HG03354 (cell line): Measurements from ENCODE around the gene SH3PXD2B.
A peak's percentile ranks its signal among the peaks of the same experiment; 100 is the strongest.
"Not testable (repeated sequence)": the region's sequence is repeated elsewhere in the genome, so short reads cannot be mapped to it uniquely, and the experiment has no call there.

Experiments
- ATAC-seq: cut with Tn5 transposase; IDR thresholded peaks from one replicate; pipeline ENCODE4 v1.9.1; 2021; ENCODE audit warnings: mild to moderate bottlenecking; ENCODE audit not compliant: unreplicated experiment, poor library complexity, severe bottlenecking

Gene SH3PXD2B

DNA sequence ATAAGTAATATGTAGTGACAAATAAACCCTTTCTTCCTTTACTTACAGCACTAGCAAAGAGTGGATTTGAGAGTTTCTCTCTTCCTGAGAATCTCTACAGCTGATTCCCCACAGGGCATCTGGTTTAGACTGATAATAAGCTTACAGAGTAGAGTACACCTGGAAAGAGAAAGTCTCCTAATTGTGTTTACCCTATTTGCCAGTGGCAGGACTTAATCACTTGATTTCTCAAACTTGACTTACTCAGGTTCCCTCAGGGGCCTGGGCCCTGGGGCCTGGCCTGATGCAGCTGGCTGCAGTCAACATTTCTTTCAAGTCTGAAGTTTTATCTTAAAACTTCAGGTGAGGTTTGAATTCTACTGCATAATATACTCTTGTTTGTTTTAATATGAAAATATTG lies 132.7 kb downstream of the SH3PXD2B start:
- ATAC-seq: peak; percentile 49

GRCh38 chr5:172319708-172320441 lies 134.4 kb downstream of the SH3PXD2B start:
- no peak for ATAC-seq

DNA sequence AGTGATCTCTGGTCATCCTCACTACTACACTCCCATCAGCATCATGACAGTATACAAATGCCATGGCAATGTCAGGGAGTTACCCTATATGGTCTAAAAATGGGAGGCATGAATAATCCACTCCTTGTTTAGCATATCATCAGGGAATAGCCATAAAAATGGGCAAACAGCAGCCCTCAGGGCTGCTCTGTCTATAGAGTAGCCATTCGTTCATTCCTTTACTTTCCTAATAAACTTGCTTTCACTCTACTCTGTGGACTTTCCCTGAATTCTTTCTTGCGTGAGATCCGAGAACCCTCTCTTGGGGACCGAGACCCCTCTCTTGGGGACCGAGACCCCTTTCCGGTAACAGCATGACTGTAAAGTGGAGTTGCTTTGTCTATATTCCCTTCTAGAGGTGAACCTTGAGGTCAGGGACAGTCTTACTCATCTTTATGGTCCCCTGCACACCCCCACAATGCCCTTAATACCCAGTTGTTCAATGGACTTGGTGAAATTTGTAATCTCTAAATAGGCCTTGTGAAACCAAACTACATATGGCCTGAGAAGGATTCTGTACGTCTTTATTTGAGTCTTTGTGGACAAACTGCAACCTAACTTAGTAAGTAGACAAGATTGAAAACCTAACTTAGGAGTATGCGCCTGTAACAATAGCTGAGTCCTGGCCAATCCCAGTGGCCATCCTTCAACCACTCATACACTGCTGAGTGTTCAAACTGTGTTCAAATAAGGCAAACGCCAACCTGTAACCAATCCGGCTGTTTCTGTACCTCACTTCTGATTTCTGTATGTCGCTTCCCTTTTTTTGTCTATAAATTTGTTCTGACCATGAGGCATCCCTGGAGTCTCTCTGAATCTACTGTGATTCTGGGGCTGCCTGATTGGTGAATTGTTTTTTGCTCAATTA lies 138.5 kb downstream of the SH3PXD2B start:
- ATAC-seq: peak; percentile 58

GRCh38 chr5:172313915-172314314 lies 140.4 kb downstream of the SH3PXD2B start:
- no peak for ATAC-seq

DNA sequence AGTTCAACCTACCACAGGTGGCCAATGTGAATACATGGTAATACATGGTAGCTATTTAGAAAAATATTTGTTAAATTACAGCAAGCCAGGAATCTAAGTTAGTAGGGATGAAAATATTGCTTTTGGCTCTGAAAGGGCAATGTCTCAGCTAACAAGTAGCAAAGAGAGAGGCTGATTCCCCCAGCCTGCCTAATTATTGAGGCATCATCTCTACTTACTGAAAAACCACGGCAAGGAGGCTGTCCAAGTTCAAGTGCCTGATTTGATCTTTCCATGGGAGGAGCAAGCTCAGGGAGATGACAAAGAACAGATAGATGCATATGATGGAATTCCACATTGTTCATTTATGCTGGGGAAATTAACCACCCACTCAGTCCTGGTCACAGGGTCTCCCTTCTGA lies 142.0 kb downstream of the SH3PXD2B start:
- no peak for ATAC-seq

DNA sequence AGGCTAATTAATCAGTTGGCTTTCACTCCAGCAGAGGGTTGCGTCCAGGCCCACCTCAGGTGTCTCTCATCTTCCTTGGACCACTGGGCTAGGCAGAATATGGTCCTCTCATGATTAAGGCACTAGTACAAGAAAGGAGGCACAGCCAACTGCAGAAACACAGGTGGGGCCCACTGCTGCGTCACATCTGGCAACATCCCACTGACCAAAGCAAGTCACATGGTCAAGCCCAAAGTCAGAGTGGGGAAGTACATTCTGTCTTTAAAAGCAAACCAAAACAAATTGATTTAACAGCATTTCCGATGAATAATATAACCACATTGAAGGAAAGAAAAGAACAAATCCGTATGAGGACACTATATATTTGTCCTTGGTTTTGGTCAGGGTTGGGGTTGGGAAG lies 142.7 kb downstream of the SH3PXD2B start:
- ATAC-seq: no peak

DNA sequence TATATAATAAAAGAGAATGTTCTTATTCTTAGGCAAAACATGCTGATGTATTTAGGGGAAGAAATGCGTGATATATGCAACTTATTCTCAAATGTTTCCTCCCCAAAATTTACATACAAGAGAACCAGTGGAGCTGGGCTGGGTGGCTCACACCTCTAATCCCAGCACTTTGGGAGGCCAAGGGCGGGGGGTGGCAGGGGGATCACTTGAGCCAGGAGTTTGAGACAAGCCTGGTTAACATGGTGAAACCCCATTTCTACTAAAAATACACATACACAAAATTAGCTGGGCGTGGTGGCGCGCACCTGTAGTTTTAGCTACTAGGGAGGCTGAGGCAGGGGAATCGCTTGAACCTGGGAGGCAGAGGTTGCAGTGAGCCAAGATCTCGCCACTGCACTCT lies 143.3 kb downstream of the SH3PXD2B start:
- no peak for ATAC-seq

GRCh38 chr5:172305380-172305779 lies 148.9 kb downstream of the SH3PXD2B start:
- ATAC-seq: no peak

- no peak for ATAC-seq
Observed at GRCh38 chr5:172303572-172304335, 150.6 kb downstream of the SH3PXD2B start.

GRCh38 chr5:172303162-172303561 lies 151.2 kb downstream of the SH3PXD2B start:
- ATAC-seq: no peak

GRCh38 chr5:172302047-172302710 lies 152.1 kb downstream of the SH3PXD2B start:
- no peak for ATAC-seq

DNA sequence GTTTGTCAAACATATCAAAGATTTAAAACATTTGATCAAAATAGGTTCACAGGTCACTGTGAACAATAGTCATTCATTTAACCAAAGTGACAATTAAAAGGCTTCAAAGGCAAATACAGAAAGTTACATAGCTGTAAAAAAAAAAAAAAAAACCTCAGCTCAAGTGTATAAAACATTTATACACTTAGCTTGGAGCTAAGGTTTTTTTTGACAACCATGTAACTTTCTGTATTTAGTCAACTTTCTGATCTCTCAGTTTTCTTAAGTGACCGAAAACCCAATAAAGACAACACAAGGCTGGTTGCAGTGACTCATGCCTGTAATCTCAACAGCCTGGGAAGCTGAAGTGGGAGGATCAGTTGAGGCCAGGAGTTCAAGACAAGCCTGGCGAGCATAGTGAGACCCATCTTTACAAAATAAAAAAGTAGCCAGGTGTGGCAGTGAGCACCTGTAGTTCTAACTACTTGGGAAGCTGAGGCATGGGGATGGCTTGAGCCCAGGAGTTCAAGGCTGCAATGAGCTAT lies 154.3 kb downstream of the SH3PXD2B start:
- no peak for ATAC-seq

DNA sequence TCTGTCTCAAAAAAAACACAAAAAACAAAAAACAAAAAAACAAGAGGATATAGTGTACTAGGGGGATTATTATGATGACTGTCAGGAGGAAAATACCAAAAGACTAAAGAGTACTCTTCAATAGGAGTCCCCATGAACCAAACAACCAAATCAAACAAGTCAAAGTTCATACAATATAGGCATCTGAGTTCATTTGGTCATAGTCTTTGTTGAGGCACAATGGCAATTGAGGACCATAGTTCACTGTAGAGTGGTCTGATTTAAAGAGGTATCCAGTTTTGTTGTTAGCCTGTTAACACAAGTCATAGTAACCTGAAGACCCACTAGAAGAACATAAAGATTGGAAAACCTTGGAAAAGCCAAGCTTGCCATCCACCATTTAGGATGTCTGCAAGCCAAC lies 159.5 kb downstream of the SH3PXD2B start:
- ATAC-seq: no peak

GRCh38 chr5:172293745-172294342 lies 160.5 kb downstream of the SH3PXD2B start:
- no peak for ATAC-seq

DNA sequence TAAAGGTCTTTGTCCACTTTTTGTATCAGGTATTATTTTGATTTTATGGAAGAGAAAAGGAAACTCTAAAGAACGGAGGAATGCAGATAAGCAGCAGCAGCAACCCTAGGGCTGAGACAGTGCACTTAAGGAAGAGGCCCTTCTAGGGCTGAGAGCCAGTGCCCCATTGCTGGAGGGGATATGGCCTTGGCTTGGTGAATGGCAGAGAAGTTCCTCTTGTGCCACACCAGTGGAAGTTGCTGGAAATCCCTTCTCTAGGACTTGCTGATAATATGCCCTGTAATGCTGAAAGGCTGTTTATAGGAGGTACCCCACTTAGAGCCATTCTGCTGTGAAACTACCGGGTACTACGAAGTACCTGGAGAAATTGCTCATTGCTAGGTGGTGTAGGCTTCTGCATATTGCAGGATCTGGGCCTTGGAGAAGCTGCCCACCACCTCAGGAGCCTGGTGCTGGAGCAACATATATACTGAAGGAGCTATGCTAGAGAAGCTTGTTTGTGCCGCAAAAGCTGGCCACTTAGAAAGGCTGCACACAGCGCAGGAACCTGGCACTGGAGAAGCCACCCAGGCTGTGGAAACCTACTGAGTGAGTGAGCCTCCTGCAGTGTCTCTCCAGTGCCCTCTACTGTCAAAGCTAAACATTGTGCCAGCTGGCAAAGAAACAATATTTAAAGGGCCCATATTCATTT lies 161.1 kb downstream of the SH3PXD2B start:
- peak; percentile 94 for ATAC-seq

- ATAC-seq: not testable (repeated sequence)
Observed at GRCh38 chr5:172291837-172292236, 162.5 kb downstream of the SH3PXD2B start.

GRCh38 chr5:172288465-172288864 lies 165.9 kb downstream of the SH3PXD2B start:
- ATAC-seq: no peak

- not testable (repeated sequence) for ATAC-seq
Observed at GRCh38 chr5:172287140-172287539, 167.2 kb downstream of the SH3PXD2B start.
